Measurements from ENCODE around the gene ORAI3.

DNA sequence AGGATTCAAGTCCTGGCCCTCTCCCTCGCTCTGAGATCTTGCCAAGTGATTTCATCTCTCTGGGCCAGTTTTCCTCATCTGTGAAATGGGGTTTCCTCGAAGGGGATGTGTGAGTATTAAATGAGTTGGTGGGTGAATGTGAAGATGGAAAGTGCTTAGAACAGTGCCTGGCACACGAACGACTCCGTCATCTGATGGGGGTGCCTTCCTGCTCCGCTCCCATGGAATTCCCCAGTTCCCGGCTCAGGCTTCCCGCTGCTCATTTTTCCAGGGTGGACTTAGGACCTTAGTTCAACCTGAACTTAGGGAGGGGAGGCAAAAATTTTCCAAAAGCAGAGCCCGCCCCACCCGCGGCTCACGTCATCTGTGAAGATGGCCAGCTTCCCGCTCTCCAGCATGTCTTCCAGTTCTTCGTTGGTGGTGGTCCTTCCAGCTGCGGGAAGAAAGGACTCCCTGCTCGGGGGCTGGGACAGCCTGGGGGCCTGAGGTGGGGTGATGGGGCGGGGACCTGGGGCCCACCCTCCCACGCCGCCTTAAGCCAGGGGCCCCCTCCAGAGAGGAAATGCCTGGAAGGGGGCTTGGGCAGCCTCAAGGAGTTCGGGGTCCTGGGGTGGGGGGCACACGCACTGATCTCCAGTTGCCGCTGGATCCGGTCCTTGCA is 47.6 kb downstream of the ORAI3 start:
- TF ChIP-seq YY1 (IDR thresholded peaks at IDR 0.05; ENCODE audit: insufficient read depth, insufficient read length) (no peak), SUZ12 (IDR thresholded peaks at IDR 0.05; ENCODE audit: extremely low read depth, insufficient read depth, insufficient read length) (no peak)
